GM19351 (cell line): ENCODE results near the gene UBR1.
"Not testable (repeated sequence)": the region's sequence is repeated elsewhere in the genome, so short reads cannot be mapped to it uniquely, and the experiment has no call there.

ENCODE experiments used
- ATAC-seq: cut with Tn5 transposase; IDR thresholded peaks from one replicate; pipeline ENCODE4 v1.9.1; 2021; ENCODE audit warnings: mild to moderate bottlenecking, moderate library complexity; ENCODE audit not compliant: unreplicated experiment

UBR1 gene

DNA sequence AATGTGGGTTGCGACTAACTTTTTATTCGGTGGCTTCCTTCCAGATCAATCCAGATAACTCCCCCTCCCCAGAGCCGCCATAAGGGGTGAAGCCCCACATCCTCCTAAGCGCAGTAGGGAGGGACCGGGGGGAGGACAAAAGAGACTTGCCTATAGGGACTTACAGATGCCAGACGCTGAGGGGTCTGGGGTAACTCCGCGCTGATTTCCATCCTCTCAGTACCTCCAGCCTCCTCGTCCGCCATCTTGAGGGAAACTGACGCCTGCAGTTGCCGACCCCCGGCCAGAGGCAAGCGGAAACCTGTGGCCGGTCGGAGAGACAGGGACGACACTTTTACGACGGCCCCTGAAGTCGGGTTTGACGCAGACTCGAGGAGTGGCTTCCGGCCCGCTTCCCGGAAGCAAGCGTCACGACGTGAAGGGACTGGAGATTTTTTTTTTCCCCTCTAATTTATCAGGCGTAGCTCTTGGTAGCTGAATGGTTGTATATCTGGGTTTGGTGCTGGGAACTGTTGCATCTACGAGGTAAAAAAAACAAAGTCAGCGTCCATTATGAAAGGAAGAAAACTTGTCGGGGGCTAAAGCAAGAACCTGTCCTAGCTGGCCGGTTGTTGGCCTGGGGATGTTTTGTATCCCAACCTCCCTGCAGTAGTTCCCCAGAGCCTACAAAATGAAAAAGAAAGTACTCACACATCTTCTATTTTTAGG is at the start of gene UBR1:
Gene UBR1 (minus strand): TSS at position 261 of the 708 bp plus-strand sequence. CDS start 16 bp downstream, at position 245.
- ATAC-seq: peak; percentile 85

- ATAC-seq: no peak
Measured at GRCh38 chr15:43153269-43153668, 47.4 kb upstream of the UBR1 start.

- no peak for ATAC-seq
Measured at GRCh38 chr15:43151688-43152087, 45.9 kb upstream of the UBR1 start.

GRCh38 chr15:43150191-43150929 is 44.5 kb upstream of the UBR1 start:
- ATAC-seq: no peak

DNA sequence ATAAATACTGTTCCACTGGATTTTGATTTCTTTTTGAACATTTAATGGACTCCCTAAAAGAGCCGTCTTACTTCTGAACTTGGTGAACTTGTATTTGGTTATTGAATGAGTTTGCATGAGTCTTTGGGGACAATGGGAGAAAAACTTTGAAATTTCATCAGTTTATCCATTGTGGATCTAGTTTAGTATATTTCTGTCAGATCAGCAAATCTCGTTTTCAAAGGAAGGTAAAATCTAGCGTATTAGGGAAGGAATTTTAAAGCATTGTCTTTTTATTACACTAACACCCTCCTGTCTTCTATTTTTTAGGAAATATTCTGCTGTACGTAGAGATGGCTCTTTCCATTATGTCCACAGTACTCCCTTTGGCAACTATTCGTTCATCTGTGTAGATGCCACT is 40.3 kb upstream of the UBR1 start:
- no peak for ATAC-seq

GRCh38 chr15:43144512-43144911 is 38.7 kb upstream of the UBR1 start:
- ATAC-seq: no peak

DNA sequence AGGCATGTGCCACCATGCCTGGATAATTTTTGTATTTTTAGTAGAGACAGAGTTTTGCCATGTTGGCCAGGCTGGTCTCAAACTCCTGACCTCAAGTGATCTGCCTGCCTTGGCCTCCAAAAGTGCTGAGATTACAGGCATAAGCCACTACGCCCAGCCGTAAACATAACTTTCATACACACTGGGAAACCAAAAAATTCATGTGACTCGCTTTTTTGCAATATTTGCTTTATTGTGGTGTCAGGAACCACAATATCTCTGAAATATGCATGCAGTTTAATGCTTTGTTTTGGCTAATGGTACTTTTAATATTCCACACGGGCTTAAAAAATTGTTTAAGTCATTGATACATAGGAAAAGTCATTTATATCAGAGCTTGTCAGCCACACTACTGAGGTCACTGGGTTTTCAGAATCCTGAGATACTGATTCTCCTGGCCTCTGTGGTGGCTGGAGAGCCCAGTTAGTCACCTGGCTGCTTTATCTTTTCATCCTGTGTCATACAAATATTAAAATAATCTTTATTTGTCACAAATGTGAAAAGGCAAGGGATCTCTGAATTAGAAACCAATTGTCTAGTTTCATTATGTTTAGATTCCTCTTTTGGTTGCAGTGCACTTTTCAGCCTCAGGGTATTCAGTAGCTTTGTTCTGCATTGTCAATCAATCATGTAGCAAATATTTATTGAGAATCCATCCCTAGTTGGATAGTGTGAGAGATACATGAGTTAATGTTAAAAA is 37.5 kb upstream of the UBR1 start:
- ATAC-seq: no peak

DNA sequence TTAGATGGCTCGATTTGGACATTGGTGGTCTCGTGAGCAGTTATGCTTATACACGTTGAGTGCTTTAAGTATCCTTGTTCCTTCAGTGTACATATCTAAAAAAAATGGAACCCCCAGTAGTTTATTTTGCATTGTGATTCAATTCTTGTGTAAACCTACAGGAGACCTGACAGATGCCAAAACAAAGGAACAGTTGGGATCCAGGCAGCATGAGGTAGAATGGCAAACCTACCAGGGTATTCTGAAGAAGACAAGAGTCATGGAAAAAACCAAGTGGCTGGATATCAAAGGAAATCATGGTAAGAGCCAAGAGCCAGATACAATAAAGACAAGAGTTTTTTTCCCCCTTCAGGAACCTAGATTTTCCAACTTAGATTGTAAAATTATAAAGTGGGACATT is 29.5 kb upstream of the UBR1 start:
- ATAC-seq: no peak

GRCh38 chr15:43134157-43134635 is 28.4 kb upstream of the UBR1 start:
- peak; percentile 16 for ATAC-seq

- ATAC-seq: peak; percentile 93
Measured at GRCh38 chr15:43133430-43134156, 27.8 kb upstream of the UBR1 start, which contains the start of gene TMEM62. TMEM62 (plus strand) TSS chr15:43133586; CDS start chr15:43133803, 217 bp downstream.

GRCh38 chr15:43132830-43133429 is 27.1 kb upstream of the UBR1 start:
- ATAC-seq: no peak

- ATAC-seq: no peak
Measured at GRCh38 chr15:43128980-43129335, 23.1 kb upstream of the UBR1 start.

DNA sequence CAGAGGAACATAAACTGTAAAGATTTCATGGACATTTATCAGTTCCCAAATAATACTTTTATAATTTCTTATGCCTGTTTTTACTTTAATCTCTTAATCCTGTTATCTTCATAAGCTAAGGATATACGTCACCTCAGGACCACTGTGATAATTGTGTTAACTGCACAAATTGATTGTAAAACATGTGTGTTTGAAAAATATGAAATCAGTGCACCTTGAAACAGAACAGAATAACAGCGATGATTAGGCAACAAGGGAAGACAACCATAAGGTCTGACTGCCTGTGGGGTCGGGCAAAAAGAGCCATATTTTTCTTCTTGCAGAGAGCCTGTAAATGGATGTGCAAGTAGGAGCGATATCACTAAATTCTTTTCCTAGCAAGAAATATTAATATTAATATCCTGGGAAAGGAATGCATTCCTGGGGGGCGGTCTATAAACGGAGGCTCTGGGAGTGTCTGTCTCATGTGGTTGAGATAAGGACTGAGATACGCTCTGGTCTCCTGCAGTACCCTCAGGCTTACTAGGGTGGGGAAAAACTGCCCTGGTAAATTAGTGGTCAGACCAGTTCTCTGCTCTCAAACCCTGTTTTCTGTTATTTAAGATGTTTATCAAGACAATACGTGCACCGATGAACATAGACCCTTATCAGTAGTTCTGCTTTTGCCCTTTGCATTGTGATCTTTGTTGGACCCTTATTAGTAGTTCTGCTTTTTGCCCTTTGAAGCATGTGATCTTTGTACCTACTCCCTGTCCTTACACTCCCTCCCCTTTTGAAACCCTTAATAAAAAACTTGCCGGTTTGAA is 22.5 kb upstream of the UBR1 start:
- not testable (repeated sequence) for ATAC-seq

GRCh38 chr15:43127752-43128151 is 21.9 kb upstream of the UBR1 start:
- no peak for ATAC-seq

DNA sequence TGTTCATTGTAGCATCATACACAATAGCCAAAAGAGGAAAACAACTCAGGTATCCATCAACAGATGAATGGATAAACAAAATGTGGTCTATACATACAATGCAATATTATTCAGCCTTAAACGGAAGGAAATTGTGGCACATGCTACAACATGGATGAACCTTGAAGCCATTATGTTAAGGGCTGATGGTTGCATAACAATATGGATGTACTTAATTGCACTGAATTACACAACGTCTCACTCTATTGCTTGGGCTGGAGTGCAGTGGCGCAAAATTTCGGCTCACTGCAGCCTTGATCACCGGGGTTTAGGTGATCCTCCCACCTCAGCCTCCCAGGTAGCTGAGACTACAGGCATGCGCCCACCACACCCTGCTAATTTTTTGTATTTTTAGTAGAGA is 20.5 kb upstream of the UBR1 start:
- ATAC-seq: no peak

- ATAC-seq: no peak
Measured at GRCh38 chr15:43125100-43125661, 19.3 kb upstream of the UBR1 start.

GRCh38 chr15:43121863-43122262 is 16.0 kb upstream of the UBR1 start:
- ATAC-seq: no peak

DNA sequence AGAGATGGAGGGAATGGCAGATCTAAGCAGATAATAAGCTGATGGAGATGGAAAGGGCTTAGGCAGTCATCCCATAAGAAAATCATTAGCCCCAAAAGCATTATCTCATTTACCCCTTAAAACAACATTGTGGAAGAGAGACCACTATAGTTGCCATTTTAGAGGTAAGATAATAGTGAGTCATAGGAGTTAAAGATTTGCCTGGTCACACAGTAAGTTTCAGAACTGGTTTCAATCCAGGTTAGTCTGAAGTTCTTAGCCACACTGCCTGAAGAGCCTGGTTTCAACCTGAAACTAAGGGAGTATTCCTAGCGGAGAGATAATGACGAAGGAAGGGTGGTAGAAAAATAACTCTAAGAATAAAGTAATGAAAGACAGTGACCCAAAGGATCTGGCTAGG is 13.0 kb upstream of the UBR1 start:
- no peak for ATAC-seq

- no peak for ATAC-seq
Measured at GRCh38 chr15:43118286-43118685, 12.4 kb upstream of the UBR1 start.
